Stimulated activated CD4-positive, alpha-beta T cell treated with anti-CD3 and anti-CD28 coated beads, TNF-alpha, amount 100 ng/mL, for 24 hours (primary cell): Measurements from ENCODE around the gene PRPF18.

Experiments used
- DNase-seq, 3 experiments: peaks; one replicate each; pipeline ENCODE4 v3.0.0-alpha.2; 2020; ENCODE audit warnings: low read depth in 3 of 3

PRPF18 gene

DNA sequence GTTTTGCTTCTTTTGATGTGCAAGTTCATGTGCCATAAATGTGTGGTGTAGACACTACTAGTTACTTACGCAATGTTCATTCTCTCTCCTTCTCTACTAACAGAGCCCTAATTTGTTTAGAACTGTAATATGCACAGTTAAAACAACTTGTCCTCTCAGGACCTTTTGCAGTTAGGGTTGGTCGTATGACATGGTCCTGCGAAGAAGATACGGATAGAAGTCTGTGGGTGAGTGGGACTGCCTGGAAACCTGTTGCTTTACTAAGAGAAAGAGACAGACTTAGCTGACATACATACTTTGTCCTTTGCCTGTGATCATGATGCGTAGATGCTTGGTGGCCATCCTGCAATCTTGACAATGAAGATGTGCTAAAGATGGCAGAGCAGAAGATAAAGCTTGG, 51.1 kb downstream of the PRPF18 start:
- no peak for DNase-seq

DNA sequence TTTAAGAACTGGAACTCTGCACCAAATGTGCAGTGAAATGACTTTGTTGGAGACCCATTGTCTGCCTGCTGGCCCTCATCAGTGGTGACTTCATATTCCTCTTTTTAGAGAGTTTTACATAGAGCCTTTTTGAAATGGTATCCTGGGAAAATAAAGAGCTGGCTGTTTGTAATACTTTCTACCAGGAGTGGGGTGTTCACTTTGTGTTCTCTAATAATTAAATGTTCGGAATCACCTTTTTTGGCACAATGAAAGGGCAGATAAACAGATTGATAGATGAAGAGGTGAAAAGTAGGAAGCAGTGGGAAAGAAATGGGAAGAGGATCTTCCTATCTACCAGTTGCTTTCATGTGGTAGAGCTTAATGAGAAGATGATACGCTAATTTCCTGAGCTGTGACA, 55.5 kb downstream of the PRPF18 start:
- DNase-seq = no peak

GRCh38 chr10:13643016-13643415, 56.3 kb downstream of the PRPF18 start:
- no peak for DNase-seq

DNA sequence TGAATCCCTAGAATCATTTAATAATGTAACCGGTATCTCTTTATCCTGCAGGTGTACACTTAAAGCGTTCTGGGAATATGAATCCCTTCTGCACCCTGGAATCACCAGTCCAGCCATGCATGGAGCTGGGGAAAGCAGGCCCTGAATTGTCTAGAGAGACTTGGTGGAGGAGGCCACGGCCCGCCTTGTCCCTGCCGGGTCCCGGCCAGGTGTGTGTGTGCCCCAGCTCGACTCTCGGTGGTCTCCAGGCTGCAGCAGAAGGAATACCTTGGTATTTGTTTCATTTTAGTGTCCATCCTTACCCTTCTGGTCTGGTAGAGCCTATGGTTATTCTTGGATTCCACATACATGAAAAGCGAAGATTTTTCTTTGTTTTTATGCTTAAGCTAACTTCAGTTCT, 58.1 kb downstream of the PRPF18 start:
- DNase-seq = no peak

DNA sequence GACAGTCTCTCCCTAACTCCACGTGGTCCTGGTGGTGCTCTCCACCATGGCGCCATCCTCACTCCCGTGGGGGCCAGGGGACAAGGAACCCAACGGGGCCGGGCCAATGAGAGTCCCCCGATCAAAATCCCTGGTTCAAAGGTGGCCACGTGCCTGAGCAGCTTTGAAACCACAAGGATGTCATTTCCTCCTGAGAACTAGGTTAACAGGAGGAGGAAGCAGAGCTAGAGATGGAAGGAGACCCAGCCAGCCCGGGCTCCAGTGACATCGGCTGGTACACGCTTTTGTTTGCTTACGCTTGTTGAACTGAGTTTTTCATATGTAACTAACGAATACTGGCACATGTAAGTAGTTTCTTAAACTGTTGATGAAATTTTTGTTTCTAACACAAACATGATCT, 61.7 kb downstream of the PRPF18 start:
- no peak for DNase-seq

GRCh38 chr10:13649844-13650520, 63.2 kb downstream of the PRPF18 start:
- no peak for DNase-seq

- DNase-seq = no peak
Measured at GRCh38 chr10:13650961-13651360, 64.2 kb downstream of the PRPF18 start.

- no peak for DNase-seq
Measured at GRCh38 chr10:13651969-13652720, 65.4 kb downstream of the PRPF18 start.

DNA sequence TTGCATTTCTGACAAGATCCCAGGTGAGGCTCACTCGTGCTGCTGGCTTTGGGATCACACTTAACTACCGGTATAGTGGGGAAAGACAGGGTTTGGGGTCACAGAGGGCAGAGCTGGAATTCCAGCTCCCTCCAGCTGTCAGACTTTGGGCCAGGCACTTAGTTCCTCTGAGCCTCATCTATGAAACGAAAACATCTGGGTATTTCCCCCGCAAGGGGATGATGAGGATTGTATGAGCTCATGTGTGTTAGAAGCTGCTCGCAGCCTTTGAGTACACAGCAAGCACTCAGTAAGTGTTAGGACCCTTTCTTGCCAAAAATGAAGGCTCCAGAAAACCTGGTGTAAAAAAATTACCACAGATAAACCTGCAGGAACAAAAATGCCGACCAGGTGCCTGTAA, 66.1 kb downstream of the PRPF18 start:
- no peak for DNase-seq

DNA sequence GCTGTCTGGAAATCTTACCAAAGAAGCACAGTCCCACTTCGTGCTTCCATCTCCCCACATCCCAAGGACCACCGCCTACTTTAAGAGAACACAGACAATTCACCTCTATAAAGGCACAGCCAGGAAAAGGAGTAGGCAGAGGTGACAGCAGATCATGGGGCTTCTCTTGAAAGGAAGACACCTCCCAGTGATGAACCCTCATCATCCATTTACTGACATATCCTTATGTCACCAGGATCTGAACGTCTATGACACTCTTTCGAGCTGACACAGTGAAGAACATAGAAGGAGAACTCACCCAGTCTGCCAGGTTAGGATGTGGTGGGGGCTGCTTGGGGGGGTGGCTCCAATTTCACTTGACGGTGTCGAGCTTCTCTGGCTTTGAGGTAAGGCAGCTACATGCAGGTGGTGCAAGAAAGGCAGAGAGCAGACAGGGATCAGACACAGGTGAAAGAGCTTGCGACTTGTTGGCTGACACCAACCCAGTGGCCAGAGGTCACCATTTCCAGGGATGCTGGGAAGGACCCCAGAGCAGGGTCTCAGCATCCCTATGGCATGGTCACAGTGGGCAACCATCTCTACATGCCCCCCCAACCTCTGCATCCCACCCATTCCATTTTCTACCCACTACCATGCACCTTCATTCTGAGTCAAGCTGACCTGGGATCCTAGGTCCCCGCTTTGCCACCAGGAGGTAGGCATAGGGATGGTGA, 67.5 kb downstream of the PRPF18 start:
- DNase-seq = no peak

GRCh38 chr10:13654846-13655245, 68.1 kb downstream of the PRPF18 start:
- no peak for DNase-seq

GRCh38 chr10:13656337-13657100, 69.8 kb downstream of the PRPF18 start:
- no peak for DNase-seq

DNA sequence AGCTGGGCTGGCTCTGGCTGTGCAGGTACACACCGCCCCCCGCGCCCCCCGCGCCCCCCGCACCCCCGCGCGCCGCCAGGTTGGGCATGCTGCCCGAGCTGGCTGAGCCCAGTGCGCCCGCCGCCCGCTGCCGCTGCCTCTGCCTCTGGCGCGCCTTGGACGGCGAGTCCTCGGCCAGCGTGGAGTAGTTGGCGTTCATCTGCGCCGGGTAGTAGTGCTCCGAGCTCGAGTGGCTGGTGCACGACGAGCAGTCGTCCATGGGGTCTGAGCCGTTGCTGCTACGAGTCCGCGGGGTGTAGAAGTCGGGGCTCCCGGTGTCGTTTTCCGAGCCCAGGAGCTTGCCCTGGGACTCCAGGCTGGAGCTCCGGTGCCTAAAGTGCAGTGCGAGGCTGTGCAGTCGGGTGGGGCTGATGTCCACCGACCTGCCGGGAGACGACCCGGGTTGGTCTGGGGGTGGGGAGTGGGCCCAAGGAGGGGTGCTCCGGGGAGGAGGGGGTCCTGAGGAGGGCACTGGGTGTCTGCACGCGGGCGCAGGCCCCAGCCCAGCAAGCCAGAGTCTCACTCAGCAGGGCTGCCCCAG, 70.4 kb downstream of the PRPF18 start:
- DNase-seq = no peak

GRCh38 chr10:13658264-13658663, 71.5 kb downstream of the PRPF18 start:
- no peak for DNase-seq

GRCh38 chr10:13658871-13659685, 72.3 kb downstream of the PRPF18 start:
- DNase-seq = no peak

DNA sequence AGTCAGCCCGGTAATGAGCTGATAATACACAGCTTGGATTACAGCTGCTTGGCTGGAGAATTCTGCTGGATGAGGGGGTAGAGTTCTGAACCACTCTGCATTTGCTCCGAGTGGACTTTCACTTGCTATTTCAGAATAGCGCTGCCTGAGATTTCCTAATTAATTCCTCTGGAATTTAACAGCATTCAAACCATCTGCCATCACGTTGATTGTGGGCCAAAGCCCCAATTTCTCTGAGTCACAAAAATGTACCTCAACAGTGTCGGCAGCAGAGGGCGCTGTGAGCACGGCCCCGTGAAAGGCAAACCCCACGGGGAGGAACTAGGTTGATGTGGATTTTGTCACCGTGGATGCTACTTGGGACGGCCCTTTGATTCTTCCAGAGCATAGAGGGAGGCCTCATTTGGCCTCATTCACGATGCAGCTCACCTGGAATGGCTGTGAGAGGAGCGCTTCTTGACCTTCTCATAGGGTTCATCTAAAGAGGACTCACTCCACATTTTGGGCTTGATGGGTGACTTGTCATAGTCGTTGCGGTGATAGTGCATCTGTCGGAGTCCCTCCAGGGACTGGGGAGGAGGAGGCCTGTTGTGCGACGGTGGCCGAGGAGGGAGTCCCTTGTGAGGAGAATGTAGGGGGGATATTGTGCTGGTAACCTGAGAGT, 73.3 kb downstream of the PRPF18 start:
- peak; percentile 44 to 56 (median 55) for DNase-seq

GRCh38 chr10:13660551-13660920, 73.8 kb downstream of the PRPF18 start:
- DNase-seq = no peak

GRCh38 chr10:13661256-13661655, 74.5 kb downstream of the PRPF18 start:
- no peak for DNase-seq

- no peak for DNase-seq
Measured at GRCh38 chr10:13665516-13666262, 78.9 kb downstream of the PRPF18 start.

- no peak for DNase-seq
Measured at GRCh38 chr10:13668126-13668525, 81.4 kb downstream of the PRPF18 start.
